HT1080 (cell line): Measurements from ENCODE around the gene PRAMEF26. TPM values are rescaled to one million over a fixed set of nuclear protein-coding genes. Genes with fewer than 3 reads are reported as not detected.
"Not testable (repeated sequence)": the region's sequence is repeated elsewhere in the genome, so short reads cannot be mapped to it uniquely, and the experiment has no call there.

Experiments
- DNase-seq: peaks from one replicate; pipeline ENCODE4 v3.0.0-alpha.2; 2015; ENCODE audit warnings: low read depth
- polyA plus RNA-seq, 2 experiments: library from polyadenylated mRNA; depleted of rRNA; stranded (reverse); fragments of >200 nt; gene quantifications; 2 replicates each; pipeline ENCODE4 v1.2.3, GENCODE V29; 2015
- total RNA-seq: library from RNA; depleted of rRNA; stranded (reverse); fragments of >200 nt; shearing (Covaris generic); gene quantifications from 2 replicates; pipeline ENCODE4 v1.2.3, GENCODE V29; 2014; rRNA removed

The PRAMEF26 gene
- not detected in 2 replicates for total RNA-seq
- polyA plus RNA-seq (2015; cell fraction: cytosol; rRNA removed), result not detected in 2 replicates
- not detected in 2 replicates for polyA plus RNA-seq (2015; cell fraction: nucleus; rRNA removed)

- not testable (repeated sequence) for DNase-seq
These were observed at the start of gene PRAMEF26 for GRCh38 chr1:13155909-13156308. Gene PRAMEF26 (minus strand): TSS chr1:13156009. CDS start chr1:13153095, 2,914 bp downstream.

- DNase-seq, result not testable (repeated sequence)
These were observed 45.5 kb upstream of the PRAMEF26 start, which contains the start of gene PRAMEF13 for GRCh38 chr1:13201309-13201708. Gene PRAMEF13 (minus strand): TSS chr1:13201409. CDS start chr1:13199589, 1,820 bp downstream.

- not testable (repeated sequence) for DNase-seq
These were observed 15.7 kb upstream of the PRAMEF26 start, which contains the start of gene PRAMEF9 for GRCh38 chr1:13171548-13171947. Gene PRAMEF9 (plus strand): TSS chr1:13171848. CDS start chr1:13175281, 3,433 bp downstream.

GRCh38 chr1:13165531-13165930, 9.7 kb upstream of the PRAMEF26 start, which contains the start of gene HNRNPCL4:
Gene HNRNPCL4 (minus strand): TSS chr1:13165631. CDS start chr1:13165467, 164 bp downstream.
- DNase-seq, result not testable (repeated sequence)

- DNase-seq, result not testable (repeated sequence)
These were observed 39.1 kb downstream of the PRAMEF26 start, which contains the start of gene HNRNPCL2 for GRCh38 chr1:13116754-13117153. Gene HNRNPCL2 (minus strand): TSS chr1:13116854. CDS start chr1:13116400, 454 bp downstream.

Other genes with a start within 250 kb of the PRAMEF26 start
- gene PRAMEF7, start 239.4 kb downstream of the PRAMEF26 start, total RNA-seq, result not detected in 2 replicates
- not detected in 2 replicates for gene PRAMEF6, start 208.4 kb downstream of the PRAMEF26 start, total RNA-seq
- gene PRAMEF27, start 99.4 kb downstream of the PRAMEF26 start, total RNA-seq, result not detected in 2 replicates
- not detected in 2 replicates for gene HNRNPCL3, start 95.2 kb downstream of the PRAMEF26 start, total RNA-seq
- not detected in 2 replicates for gene PRAMEF25, start 85.2 kb downstream of the PRAMEF26 start, total RNA-seq
- not detected in 2 replicates for gene HNRNPCL2, start 39.2 kb downstream of the PRAMEF26 start, total RNA-seq
- not detected in 2 replicates for gene HNRNPCL4, start 9.6 kb upstream of the PRAMEF26 start, total RNA-seq
- gene PRAMEF9, start 15.8 kb upstream of the PRAMEF26 start, total RNA-seq, result not detected in 2 replicates
- gene PRAMEF13, start 45.4 kb upstream of the PRAMEF26 start, total RNA-seq, result not detected in 2 replicates
- not detected in 2 replicates for gene PRAMEF18, start 70.1 kb upstream of the PRAMEF26 start, total RNA-seq
- not detected in 2 replicates for gene PRAMEF5, start 98.2 kb upstream of the PRAMEF26 start, total RNA-seq
- not detected in 2 replicates for gene PRAMEF8, start 129.1 kb upstream of the PRAMEF26 start, total RNA-seq
- not detected in 2 replicates for gene PRAMEF33, start 147.5 kb upstream of the PRAMEF26 start, total RNA-seq
- gene PRAMEF15, start 159.6 kb upstream of the PRAMEF26 start, total RNA-seq, result not detected in 2 replicates
- not detected in 2 replicates for gene PRAMEF14, start 191.1 kb upstream of the PRAMEF26 start, total RNA-seq
- gene PRAMEF19, start 215.9 kb upstream of the PRAMEF26 start, total RNA-seq, result not detected in 2 replicates
- gene PRAMEF17, start 233.6 kb upstream of the PRAMEF26 start, total RNA-seq, result not detected in 2 replicates